GM23338 (cell line): ENCODE data around the gene RALBP1. TPM values are rescaled to one million over a fixed set of nuclear protein-coding genes. Genes with fewer than 3 reads are reported as not detected.

Experiments
- ATAC-seq: fragments of 200-7000 bp; cut with Tn5 transposase; 3 replicates; pipeline ENCODE4 v1.9.1; 2020
- DNase-seq: peaks from one replicate; pipeline ENCODE4 v3.0.0-alpha.2; 2015; ENCODE audit warnings: low spot score
- H2AFZ ChIP-seq: fragments of 200-600 bp; sonication (generic); 2 replicates; pipeline ENCODE4 v1.8.0; 2016; ENCODE audit warnings: antibody characterized with exemption, mild to moderate bottlenecking, moderate library complexity
- H3F3A ChIP-seq: fragments of 200-600 bp; sonication (generic); replicated peaks from 2 replicates; pipeline ENCODE4 v1.8.0; 2017; ENCODE audit warnings: antibody characterized with exemption, mixed run types, low read depth
- H3K27ac ChIP-seq: fragments of 200-600 bp; sonication (generic); 2 replicates; pipeline ENCODE4 v1.6.1; 2016; ENCODE audit warnings: low read depth
- H3K27me3 ChIP-seq: fragments of 200-600 bp; sonication (generic); 2 replicates; pipeline ENCODE4 v1.8.0; 2016; ENCODE audit warnings: mild to moderate bottlenecking, mixed run types, moderate library complexity; ENCODE audit not compliant: insufficient read depth
- H3K36me3 ChIP-seq: fragments of 200-600 bp; sonication (generic); 2 replicates; pipeline ENCODE4 v1.8.0; 2016; ENCODE audit warnings: mild to moderate bottlenecking; ENCODE audit not compliant: insufficient read depth
- H3K4me1 ChIP-seq: fragments of 200-600 bp; sonication (generic); 2 replicates; pipeline ENCODE4 v1.8.0; 2016; ENCODE audit warnings: mild to moderate bottlenecking, moderate library complexity; ENCODE audit not compliant: insufficient read depth
- H3K4me2 ChIP-seq: fragments of 200-600 bp; sonication (generic); 2 replicates; pipeline ENCODE4 v1.7.1; 2017; ENCODE audit warnings: mixed run types
- H3K4me3 ChIP-seq: fragments of 200-600 bp; sonication (generic); 2 replicates; pipeline ENCODE4 v1.6.1; 2016; ENCODE audit warnings: mixed run types
- H3K79me2 ChIP-seq: fragments of 200-600 bp; sonication (generic); replicated peaks from 2 replicates; pipeline ENCODE4 v1.8.0; 2017; ENCODE audit warnings: mild to moderate bottlenecking; ENCODE audit not compliant: insufficient read depth
- H3K9me2 ChIP-seq: fragments of 200-600 bp; sonication (generic); 2 replicates; pipeline ENCODE4 v1.8.0; 2017; ENCODE audit not compliant: insufficient read depth
- H4K20me1 ChIP-seq: fragments of 200-600 bp; sonication (generic); replicated peaks from 2 replicates; pipeline ENCODE4 v1.8.0; 2017; ENCODE audit warnings: mild to moderate bottlenecking; ENCODE audit not compliant: insufficient read depth
- H3K27ac Mint-ChIP-seq: 2 replicates; pipeline ENCODE4 v1.8.0; 2020; ENCODE audit warnings: inconsistent platforms, mild to moderate bottlenecking, moderate library complexity, mixed read lengths
- H3K27me3 Mint-ChIP-seq: 3 replicates; pipeline ENCODE4 v1.8.0; 2022; ENCODE audit warnings: low read depth, mild to moderate bottlenecking, moderate library complexity, mixed read lengths, inconsistent platforms; ENCODE audit not compliant: insufficient read depth, poor library complexity
- H3K36me3 Mint-ChIP-seq: 3 replicates; pipeline ENCODE4 v1.8.0; 2021; ENCODE audit warnings: low read depth, mild to moderate bottlenecking, inconsistent platforms, moderate library complexity, mixed read lengths
- H3K4me1 Mint-ChIP-seq: 3 replicates; pipeline ENCODE4 v1.8.0; 2020; ENCODE audit warnings: mild to moderate bottlenecking, inconsistent platforms, mixed read lengths
- H3K4me3 Mint-ChIP-seq: 3 replicates; pipeline ENCODE4 v1.8.0; 2021; ENCODE audit warnings: moderate library complexity, mild to moderate bottlenecking, inconsistent platforms, mixed read lengths
- H3K9me3 Mint-ChIP-seq: 3 replicates; pipeline ENCODE4 v1.8.0; 2020; ENCODE audit warnings: moderate library complexity, mild to moderate bottlenecking, inconsistent platforms, mixed read lengths
- CREB1 ChIP-seq: fragments of 250-450 bp; sonication (Bioruptor Pico); IDR thresholded peaks from 2 replicates; pipeline ENCODE4 v1.5.0; 2020; ENCODE audit warnings: low read depth, mild to moderate bottlenecking, moderate library complexity
- EZH2phosphoT487 ChIP-seq: fragments of 200-600 bp; sonication (generic); IDR thresholded peaks from one replicate; pipeline ENCODE4 v1.8.1; 2018; ENCODE audit warnings: antibody characterized with exemption; ENCODE audit not compliant: unreplicated experiment
- JUNB ChIP-seq: IDR thresholded peaks from one replicate; pipeline ENCODE4 v1.6.1; 2016; ENCODE audit warnings: antibody characterized with exemption; ENCODE audit not compliant: unreplicated experiment
- NANOG ChIP-seq: IDR thresholded peaks from 2 replicates; pipeline ENCODE4 v1.6.1; 2016; ENCODE audit warnings: antibody characterized with exemption, borderline replicate concordance
- POLR2AphosphoS5 ChIP-seq: IDR thresholded peaks from 2 replicates; pipeline ENCODE4 v1.6.1; 2016; ENCODE audit warnings: antibody characterized with exemption, low read depth
- ZNF114 ChIP-seq: fragments of 250-450 bp; sonication (Bioruptor Pico); IDR thresholded peaks from 2 replicates; pipeline ENCODE4 v1.5.0; 2020; ENCODE audit warnings: mild to moderate bottlenecking, moderate library complexity
- polyA plus RNA-seq: library from polyadenylated mRNA; unstranded; fragments of >200 nt; fragmentation: Nextera tagmentation; extraction: Ambion mirVana; gene quantifications from 2 replicates; pipeline ENCODE4 v1.2.1, GENCODE V29; 2016
- total RNA-seq: library from RNA; depleted of rRNA; stranded (reverse); fragments of >200 nt; shearing (Covaris generic); gene quantifications from 2 replicates; pipeline ENCODE4 v1.2.3, GENCODE V29; 2014
- TF ChIP-seq, protein P1 (sequence below): fragments of 250-450 bp; sonication (Bioruptor Pico); IDR thresholded peaks from 2 replicates; pipeline ENCODE4 v1.5.0; 2020; ENCODE audit warnings: mild to moderate bottlenecking, moderate library complexity
- TF ChIP-seq, protein P2 (sequence below): IDR thresholded peaks from one replicate; pipeline ENCODE4 v1.6.1; 2018; ENCODE audit warnings: antibody characterized with exemption; ENCODE audit not compliant: unreplicated experiment
- TF ChIP-seq, protein P3 (sequence below), 2 experiments: fragments of 200-600 bp in 1 of 2; sonication (generic) in 1 of 2; conservative IDR thresholded peaks; 2 replicates each; pipeline versions ENCODE4 v1.5.1 to v1.6.1; 2016 to 2017; ENCODE audit warnings: antibody characterized with exemption in 2 of 2, low read depth in 2 of 2, mild to moderate bottlenecking in 2 of 2, moderate library complexity in 1 of 2

The RALBP1 gene
- total and polyA plus RNA-seq, 2 experiments from 2014 or later = 80.9 to 103 TPM

DNA sequence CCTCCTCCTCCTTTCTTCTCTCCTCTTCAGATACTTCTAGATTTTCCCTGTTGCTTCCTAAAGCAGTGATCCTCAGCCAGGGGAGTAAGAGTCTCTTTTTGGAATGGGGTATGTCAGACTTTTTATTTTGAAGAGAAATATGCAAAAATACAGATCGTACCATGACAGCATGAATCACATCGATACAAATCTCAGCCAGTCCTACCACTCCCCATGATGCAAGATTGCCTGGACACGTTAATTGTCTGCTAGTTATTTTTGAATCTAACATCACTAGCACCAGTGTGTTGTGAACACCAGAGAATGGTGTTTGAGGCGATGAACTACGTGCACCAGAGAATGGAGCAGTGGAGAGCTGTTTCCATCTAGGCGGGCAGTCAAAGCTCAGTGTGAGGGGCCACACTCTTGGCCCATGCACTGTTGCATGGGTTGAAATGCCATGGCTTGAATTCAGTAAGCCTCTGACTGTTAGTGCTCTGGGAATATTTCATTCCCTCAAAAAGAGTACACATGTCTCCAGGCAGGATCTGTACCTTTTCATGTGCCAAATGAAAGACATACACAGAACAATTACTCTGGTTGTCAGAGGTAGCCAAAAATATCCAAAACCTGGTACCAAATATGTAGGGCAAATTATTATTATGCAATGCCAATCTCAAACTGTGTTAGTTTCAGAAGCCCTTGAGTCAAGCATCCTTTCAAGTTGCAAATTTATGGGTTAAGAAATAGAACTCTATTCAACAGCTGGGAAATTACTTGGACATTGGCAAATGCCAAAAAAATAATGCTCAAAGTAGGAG, 46.3 kb upstream of the RALBP1 start:
- no peak overlapping the region for H3K4me3 ChIP-seq
- 0 out of 2 replicates have a peak, but pooled peaks cover 4% of the 10 kb centered on the region for H3K4me1 ChIP-seq
- Mint-ChIP-seq H3K36me3 (peaks cover 5% of the 10 kb centered on the region; the same call in 2 of the 3 replicates), H3K27me3 (peaks cover 3% of the 10 kb centered on the region), H3K9me3 (peaks cover 14% of the 10 kb centered on the region; the same call in 2 of the 3 replicates), H3K27ac (no peak overlapping the region), H3K4me1 (peaks cover 6% of the 10 kb centered on the region; the same call in 2 of the 3 replicates), H3K4me3 (no peak overlapping the region)
- H3K9me2 ChIP-seq = no peaks in the 10 kb centered on the region
- no peak overlapping the region for H3K4me2 ChIP-seq
- TF ChIP-seq EZH2phosphoT487 (no peak), POLR2AphosphoS5 (no peak), JUNB (no peak), NANOG (no peak), CREB1 (CRISPR knock-in tag) (no peak), ZNF114 (CRISPR knock-in tag) (no peak)
- TF ChIP-seq, protein P1, sequence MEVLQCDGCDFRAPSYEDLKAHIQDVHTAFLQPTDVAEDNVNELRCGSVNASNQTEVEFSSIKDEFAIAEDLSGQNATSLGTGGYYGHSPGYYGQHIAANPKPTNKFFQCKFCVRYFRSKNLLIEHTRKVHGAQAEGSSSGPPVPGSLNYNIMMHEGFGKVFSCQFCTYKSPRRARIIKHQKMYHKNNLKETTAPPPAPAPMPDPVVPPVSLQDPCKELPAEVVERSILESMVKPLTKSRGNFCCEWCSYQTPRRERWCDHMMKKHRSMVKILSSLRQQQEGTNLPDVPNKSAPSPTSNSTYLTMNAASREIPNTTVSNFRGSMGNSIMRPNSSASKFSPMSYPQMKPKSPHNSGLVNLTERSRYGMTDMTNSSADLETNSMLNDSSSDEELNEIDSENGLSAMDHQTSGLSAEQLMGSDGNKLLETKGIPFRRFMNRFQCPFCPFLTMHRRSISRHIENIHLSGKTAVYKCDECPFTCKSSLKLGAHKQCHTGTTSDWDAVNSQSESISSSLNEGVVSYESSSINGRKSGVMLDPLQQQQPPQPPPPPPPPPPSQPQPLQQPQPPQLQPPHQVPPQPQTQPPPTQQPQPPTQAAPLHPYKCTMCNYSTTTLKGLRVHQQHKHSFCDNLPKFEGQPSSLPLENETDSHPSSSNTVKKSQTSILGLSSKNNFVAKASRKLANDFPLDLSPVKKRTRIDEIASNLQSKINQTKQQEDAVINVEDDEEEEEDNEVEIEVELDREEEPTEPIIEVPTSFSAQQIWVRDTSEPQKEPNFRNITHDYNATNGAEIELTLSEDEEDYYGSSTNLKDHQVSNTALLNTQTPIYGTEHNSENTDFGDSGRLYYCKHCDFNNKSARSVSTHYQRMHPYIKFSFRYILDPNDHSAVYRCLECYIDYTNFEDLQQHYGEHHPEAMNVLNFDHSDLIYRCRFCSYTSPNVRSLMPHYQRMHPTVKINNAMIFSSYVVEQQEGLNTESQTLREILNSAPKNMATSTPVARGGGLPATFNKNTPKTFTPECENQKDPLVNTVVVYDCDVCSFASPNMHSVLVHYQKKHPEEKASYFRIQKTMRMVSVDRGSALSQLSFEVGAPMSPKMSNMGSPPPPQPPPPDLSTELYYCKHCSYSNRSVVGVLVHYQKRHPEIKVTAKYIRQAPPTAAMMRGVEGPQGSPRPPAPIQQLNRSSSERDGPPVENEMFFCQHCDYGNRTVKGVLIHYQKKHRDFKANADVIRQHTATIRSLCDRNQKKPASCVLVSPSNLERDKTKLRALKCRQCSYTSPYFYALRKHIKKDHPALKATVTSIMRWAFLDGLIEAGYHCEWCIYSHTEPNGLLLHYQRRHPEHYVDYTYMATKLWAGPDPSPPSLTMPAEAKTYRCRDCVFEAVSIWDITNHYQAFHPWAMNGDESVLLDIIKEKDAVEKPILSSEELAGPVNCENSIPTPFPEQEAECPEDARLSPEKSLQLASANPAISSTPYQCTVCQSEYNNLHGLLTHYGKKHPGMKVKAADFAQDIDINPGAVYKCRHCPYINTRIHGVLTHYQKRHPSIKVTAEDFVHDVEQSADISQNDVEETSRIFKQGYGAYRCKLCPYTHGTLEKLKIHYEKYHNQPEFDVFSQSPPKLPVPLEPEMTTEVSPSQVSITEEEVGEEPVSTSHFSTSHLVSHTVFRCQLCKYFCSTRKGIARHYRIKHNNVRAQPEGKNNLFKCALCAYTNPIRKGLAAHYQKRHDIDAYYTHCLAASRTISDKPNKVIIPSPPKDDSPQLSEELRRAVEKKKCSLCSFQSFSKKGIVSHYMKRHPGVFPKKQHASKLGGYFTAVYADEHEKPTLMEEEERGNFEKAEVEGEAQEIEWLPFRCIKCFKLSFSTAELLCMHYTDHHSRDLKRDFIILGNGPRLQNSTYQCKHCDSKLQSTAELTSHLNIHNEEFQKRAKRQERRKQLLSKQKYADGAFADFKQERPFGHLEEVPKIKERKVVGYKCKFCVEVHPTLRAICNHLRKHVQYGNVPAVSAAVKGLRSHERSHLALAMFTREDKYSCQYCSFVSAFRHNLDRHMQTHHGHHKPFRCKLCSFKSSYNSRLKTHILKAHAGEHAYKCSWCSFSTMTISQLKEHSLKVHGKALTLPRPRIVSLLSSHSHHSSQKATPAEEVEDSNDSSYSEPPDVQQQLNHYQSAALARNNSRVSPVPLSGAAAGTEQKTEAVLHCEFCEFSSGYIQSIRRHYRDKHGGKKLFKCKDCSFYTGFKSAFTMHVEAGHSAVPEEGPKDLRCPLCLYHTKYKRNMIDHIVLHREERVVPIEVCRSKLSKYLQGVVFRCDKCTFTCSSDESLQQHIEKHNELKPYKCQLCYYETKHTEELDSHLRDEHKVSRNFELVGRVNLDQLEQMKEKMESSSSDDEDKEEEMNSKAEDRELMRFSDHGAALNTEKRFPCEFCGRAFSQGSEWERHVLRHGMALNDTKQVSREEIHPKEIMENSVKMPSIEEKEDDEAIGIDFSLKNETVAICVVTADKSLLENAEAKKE (CRISPR knock-in tag) = no peak
- TF ChIP-seq, protein P2, sequence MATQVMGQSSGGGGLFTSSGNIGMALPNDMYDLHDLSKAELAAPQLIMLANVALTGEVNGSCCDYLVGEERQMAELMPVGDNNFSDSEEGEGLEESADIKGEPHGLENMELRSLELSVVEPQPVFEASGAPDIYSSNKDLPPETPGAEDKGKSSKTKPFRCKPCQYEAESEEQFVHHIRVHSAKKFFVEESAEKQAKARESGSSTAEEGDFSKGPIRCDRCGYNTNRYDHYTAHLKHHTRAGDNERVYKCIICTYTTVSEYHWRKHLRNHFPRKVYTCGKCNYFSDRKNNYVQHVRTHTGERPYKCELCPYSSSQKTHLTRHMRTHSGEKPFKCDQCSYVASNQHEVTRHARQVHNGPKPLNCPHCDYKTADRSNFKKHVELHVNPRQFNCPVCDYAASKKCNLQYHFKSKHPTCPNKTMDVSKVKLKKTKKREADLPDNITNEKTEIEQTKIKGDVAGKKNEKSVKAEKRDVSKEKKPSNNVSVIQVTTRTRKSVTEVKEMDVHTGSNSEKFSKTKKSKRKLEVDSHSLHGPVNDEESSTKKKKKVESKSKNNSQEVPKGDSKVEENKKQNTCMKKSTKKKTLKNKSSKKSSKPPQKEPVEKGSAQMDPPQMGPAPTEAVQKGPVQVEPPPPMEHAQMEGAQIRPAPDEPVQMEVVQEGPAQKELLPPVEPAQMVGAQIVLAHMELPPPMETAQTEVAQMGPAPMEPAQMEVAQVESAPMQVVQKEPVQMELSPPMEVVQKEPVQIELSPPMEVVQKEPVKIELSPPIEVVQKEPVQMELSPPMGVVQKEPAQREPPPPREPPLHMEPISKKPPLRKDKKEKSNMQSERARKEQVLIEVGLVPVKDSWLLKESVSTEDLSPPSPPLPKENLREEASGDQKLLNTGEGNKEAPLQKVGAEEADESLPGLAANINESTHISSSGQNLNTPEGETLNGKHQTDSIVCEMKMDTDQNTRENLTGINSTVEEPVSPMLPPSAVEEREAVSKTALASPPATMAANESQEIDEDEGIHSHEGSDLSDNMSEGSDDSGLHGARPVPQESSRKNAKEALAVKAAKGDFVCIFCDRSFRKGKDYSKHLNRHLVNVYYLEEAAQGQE = no peak
- TF ChIP-seq, protein P3, sequence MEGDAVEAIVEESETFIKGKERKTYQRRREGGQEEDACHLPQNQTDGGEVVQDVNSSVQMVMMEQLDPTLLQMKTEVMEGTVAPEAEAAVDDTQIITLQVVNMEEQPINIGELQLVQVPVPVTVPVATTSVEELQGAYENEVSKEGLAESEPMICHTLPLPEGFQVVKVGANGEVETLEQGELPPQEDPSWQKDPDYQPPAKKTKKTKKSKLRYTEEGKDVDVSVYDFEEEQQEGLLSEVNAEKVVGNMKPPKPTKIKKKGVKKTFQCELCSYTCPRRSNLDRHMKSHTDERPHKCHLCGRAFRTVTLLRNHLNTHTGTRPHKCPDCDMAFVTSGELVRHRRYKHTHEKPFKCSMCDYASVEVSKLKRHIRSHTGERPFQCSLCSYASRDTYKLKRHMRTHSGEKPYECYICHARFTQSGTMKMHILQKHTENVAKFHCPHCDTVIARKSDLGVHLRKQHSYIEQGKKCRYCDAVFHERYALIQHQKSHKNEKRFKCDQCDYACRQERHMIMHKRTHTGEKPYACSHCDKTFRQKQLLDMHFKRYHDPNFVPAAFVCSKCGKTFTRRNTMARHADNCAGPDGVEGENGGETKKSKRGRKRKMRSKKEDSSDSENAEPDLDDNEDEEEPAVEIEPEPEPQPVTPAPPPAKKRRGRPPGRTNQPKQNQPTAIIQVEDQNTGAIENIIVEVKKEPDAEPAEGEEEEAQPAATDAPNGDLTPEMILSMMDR (conservative IDR thresholded peaks at IDR 0.05; ENCODE audit: low read depth in 2 of 2) = no peak
- H3K79me2 ChIP-seq = no peaks in the 10 kb centered on the region
- H3F3A ChIP-seq = no peaks in the 10 kb centered on the region
- H3K27me3 ChIP-seq = no peaks in the 10 kb centered on the region
- no peaks in the 10 kb centered on the region for H4K20me1 ChIP-seq
- peaks cover 3% of the 10 kb centered on the region; the same call in 1 of the 2 replicates for H3K36me3 ChIP-seq
- no peak overlapping the region; the same call in 1 of the 2 replicates for H2AFZ ChIP-seq
- H3K27ac ChIP-seq = no peak overlapping the region
- ATAC-seq (no peak), DNase-seq (no peak)
